Keratinocyte (primary cell): ENCODE measurements around the gene CDR2L. TPM values are rescaled to one million over a fixed set of nuclear protein-coding genes. Genes with fewer than 3 reads are reported as not detected.

ENCODE experiments used
- DNase-seq: peaks from one replicate; pipeline ENCODE4 v3.0.0-alpha.2; 2011; ENCODE audit warnings: low read depth, missing footprints, low spot score
- FAIRE-seq: peaks from 2 replicates; lab custom pipeline; 2011; peaks lifted over from hg19 to GRCh38; lab: Jason Lieb, UNC
- H2AFZ ChIP-seq: 2 replicates; pipeline ENCODE4 v1.6.0; 2012; ENCODE audit warnings: low read length, control low read depth, inconsistent platforms; ENCODE audit not compliant: control insufficient read depth
- H3K27ac ChIP-seq: 2 replicates; pipeline ENCODE4 v1.5.1; 2011; ENCODE audit warnings: low read length; ENCODE audit not compliant: control insufficient read depth, insufficient read depth
- H3K27me3 ChIP-seq: 3 replicates; pipeline ENCODE4 v1.6.0; 2011; ENCODE audit warnings: low read length; ENCODE audit not compliant: control insufficient read depth, insufficient read depth; ENCODE audit errors: extremely low read depth
- H3K36me3 ChIP-seq, 2 experiments: 2 replicates in 1 of 2; 3 replicates in 1 of 2; pipeline ENCODE4 v1.5.1; 2011; ENCODE audit warnings: low read length in 2 of 2, mild to moderate bottlenecking in 1 of 2; ENCODE audit not compliant: control insufficient read depth in 2 of 2, insufficient read depth in 2 of 2; ENCODE audit errors: extremely low read depth in 1 of 2
- H3K4me1 ChIP-seq: 3 replicates; pipeline ENCODE4 v1.5.1; 2011; ENCODE audit warnings: low read length; ENCODE audit not compliant: control insufficient read depth, insufficient read depth; ENCODE audit errors: extremely low read depth
- H3K4me2 ChIP-seq: 3 replicates; pipeline ENCODE4 v1.6.0; 2011; ENCODE audit warnings: low read depth, low read length; ENCODE audit not compliant: control insufficient read depth, insufficient read depth; ENCODE audit errors: extremely low read depth
- H3K4me3 ChIP-seq, 3 experiments: fragments of 200-600 bp in 1 of 3; sonication (generic) in 1 of 3; 2 replicates in 2 of 3; 3 replicates in 1 of 3; pipeline ENCODE4 v1.5.1; 2011 to 2016; ENCODE audit warnings: low read length in 3 of 3, mild to moderate bottlenecking in 3 of 3, control low read depth in 2 of 3, inconsistent platforms in 1 of 3, low read depth in 1 of 3, mixed read lengths in 1 of 3, mixed run types in 1 of 3, moderate library complexity in 1 of 3; ENCODE audit not compliant: control insufficient read depth in 2 of 3, insufficient read depth in 2 of 3; ENCODE audit errors: extremely low read depth in 1 of 3
- H3K79me2 ChIP-seq: 2 replicates; pipeline ENCODE4 v1.6.0; 2012; ENCODE audit warnings: low read length; ENCODE audit not compliant: control insufficient read depth, insufficient read depth
- H3K9ac ChIP-seq: 3 replicates; pipeline ENCODE4 v1.6.0; 2011; ENCODE audit warnings: low read length; ENCODE audit not compliant: control insufficient read depth, insufficient read depth; ENCODE audit errors: extremely low read depth
- H3K9me1 ChIP-seq: 3 replicates; pipeline ENCODE4 v1.6.0; 2011; ENCODE audit warnings: low read length; ENCODE audit not compliant: control insufficient read depth, insufficient read depth; ENCODE audit errors: extremely low read depth
- H3K9me3 ChIP-seq: 2 replicates; pipeline ENCODE4 v1.5.1; 2012; ENCODE audit warnings: low read depth, low read length; ENCODE audit not compliant: control insufficient read depth
- H4K20me1 ChIP-seq: 3 replicates; pipeline ENCODE4 v1.6.0; 2011; ENCODE audit warnings: low read length; ENCODE audit not compliant: control insufficient read depth, insufficient read depth; ENCODE audit errors: extremely low read depth
- EZH2 ChIP-seq: IDR thresholded peaks from one replicate; pipeline ENCODE4 v1.6.1; 2012; ENCODE audit warnings: inconsistent platforms, mild to moderate bottlenecking, low read length, moderate library complexity
- dilution Hi-C: fragments of 300-500 bp; cut with MboI; formaldehyde crosslinking; loops from one replicate; pipeline ENCODE4 v1.7.0; 2020; ENCODE audit warnings: low sequenced_read_pairs; ENCODE audit not compliant: extremely low pct_ligation_motif_present
- polyA plus RNA-seq, 5 experiments: library from polyadenylated mRNA; depleted of rRNA in 3 of 5; stranded (reverse) in 3 of 5; stranded (forward) in 1 of 5; unstranded in 1 of 5; fragments of >200 nt; gene quantifications; 1 replicate in 1 of 5; 2 replicates in 3 of 5; 3 replicates in 1 of 5; pipeline versions ENCODE4 v1.2.1 to v1.2.3, GENCODE V29; 2011 to 2012; ENCODE audit warnings: missing spikeins in 2 of 5, low read depth in 1 of 5, low replicate concordance in 1 of 5
- TF ChIP-seq, protein P1 (sequence below), 3 experiments: IDR thresholded peaks in 1 of 3; conservative IDR thresholded peaks in 1 of 3; optimal IDR thresholded peaks in 1 of 3; 2 replicates in 2 of 3; 3 replicates in 1 of 3; pipeline versions ENCODE3 to v1.5.1; 2011; ENCODE audit warnings: low read length in 3 of 3, mild to moderate bottlenecking in 3 of 3, moderate library complexity in 2 of 3, control low read depth in 1 of 3, inconsistent platforms in 1 of 3; ENCODE audit not compliant: insufficient read depth in 2 of 3; ENCODE audit errors: extremely low read depth in 1 of 3

CDR2L gene
- polyA plus RNA-seq, 1 donor (not counting 4 experiments of a cell fraction or from before 2014, with no cell fraction given): 7.1 TPM

DNA sequence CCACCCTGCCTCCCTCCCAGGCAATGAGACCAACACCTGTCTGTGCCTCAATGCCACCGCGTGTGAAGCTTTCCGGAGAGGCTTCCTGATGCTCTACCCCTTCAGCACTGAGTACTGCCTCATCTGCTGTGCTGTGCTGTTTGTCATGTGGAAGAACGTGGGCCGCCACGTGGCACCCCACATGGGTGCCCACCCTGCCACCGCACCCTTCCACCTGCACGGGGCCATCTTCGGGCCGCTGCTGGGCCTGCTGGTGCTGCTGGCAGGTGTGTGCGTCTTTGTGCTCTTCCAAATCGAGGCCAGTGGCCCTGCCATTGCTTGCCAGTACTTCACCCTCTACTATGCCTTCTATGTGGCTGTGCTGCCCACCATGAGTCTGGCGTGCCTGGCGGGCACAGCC, 40.8 kb upstream of the CDR2L start:
- Histone ChIP-seq H3K4me2 (no peak overlapping the region), H3K9me3 (no peaks in the 10 kb centered on the region), H3K79me2 (no peaks in the 10 kb centered on the region), H3K27me3 (no peaks in the 10 kb centered on the region), H3K4me3 (no peak overlapping the region), H2AFZ (no peak overlapping the region), H3K9ac (no peak overlapping the region), H3K4me1 (peaks cover 19% of the 10 kb centered on the region), H4K20me1 (no peaks in the 10 kb centered on the region), H3K9me1 (no peaks in the 10 kb centered on the region), H3K27ac (no peak overlapping the region), H3K36me3 (no peaks in the 10 kb centered on the region)
- FAIRE-seq (no peak), DNase-seq (no peak)
- dilution Hi-C loops: no loop called here
- TF ChIP-seq, protein P1, sequence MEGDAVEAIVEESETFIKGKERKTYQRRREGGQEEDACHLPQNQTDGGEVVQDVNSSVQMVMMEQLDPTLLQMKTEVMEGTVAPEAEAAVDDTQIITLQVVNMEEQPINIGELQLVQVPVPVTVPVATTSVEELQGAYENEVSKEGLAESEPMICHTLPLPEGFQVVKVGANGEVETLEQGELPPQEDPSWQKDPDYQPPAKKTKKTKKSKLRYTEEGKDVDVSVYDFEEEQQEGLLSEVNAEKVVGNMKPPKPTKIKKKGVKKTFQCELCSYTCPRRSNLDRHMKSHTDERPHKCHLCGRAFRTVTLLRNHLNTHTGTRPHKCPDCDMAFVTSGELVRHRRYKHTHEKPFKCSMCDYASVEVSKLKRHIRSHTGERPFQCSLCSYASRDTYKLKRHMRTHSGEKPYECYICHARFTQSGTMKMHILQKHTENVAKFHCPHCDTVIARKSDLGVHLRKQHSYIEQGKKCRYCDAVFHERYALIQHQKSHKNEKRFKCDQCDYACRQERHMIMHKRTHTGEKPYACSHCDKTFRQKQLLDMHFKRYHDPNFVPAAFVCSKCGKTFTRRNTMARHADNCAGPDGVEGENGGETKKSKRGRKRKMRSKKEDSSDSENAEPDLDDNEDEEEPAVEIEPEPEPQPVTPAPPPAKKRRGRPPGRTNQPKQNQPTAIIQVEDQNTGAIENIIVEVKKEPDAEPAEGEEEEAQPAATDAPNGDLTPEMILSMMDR (optimal IDR thresholded peaks at IDR 0.05 in 1 of 3, IDR thresholded peaks at IDR 0.05 in 1 of 3, conservative IDR thresholded peaks at IDR 0.05 in 1 of 3; ENCODE audit: extremely low read depth in 1 of 3, insufficient read depth in 2 of 3, low read length in 3 of 3): no peak
- no peak for TF ChIP-seq EZH2

DNA sequence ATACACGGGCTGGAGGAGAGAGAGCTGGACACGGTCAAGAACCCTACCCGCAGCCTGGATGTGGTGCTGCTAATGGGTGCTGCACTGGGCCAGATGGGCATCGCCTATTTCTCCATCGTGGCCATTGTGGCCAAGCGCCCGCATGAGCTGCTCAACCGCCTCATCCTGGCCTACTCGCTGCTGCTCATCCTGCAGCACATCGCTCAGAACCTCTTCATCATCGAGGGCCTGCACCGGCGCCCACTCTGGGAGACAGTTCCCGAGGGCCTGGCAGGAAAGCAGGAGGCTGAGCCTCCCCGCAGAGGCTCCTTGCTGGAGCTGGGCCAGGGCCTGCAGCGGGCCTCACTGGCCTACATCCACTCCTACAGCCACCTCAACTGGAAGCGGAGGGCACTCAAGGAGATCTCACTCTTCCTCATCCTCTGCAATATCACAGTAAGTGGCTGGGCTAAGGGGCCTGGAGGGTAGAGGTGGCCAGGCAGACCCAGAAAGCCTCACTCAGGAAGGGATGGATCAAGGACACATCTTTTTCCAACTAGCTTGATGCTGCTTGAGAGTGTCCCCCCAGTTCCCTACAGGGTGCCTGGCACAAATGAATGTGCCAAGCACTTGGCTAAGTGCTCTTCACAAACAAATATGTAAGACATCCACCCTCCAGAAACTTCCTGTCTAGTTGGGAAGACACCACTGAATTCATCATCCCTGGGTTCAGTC, 40.2 kb upstream of the CDR2L start:
- Histone ChIP-seq H3K36me3 (no peaks in the 10 kb centered on the region), H2AFZ (no peak overlapping the region), H3K27me3 (no peaks in the 10 kb centered on the region), H4K20me1 (no peaks in the 10 kb centered on the region), H3K4me2 (no peak overlapping the region), H3K79me2 (no peaks in the 10 kb centered on the region), H3K4me3 (no peak overlapping the region), H3K9me3 (no peaks in the 10 kb centered on the region), H3K4me1 (peaks cover 19% of the 10 kb centered on the region), H3K27ac (no peak overlapping the region), H3K9ac (no peak overlapping the region), H3K9me1 (no peaks in the 10 kb centered on the region)
- DNase-seq (no peak), FAIRE-seq (no peak)
- TF ChIP-seq EZH2: no peak
- TF ChIP-seq, protein P1 (optimal IDR thresholded peaks at IDR 0.05 in 1 of 3, IDR thresholded peaks at IDR 0.05 in 1 of 3, conservative IDR thresholded peaks at IDR 0.05 in 1 of 3; ENCODE audit: extremely low read depth in 1 of 3, insufficient read depth in 2 of 3, low read length in 3 of 3): no peak
- dilution Hi-C loops: no loop called here
